Suprapubic skin (tissue), 4 donors: Measurements from ENCODE around the gene HERC2.
"Not testable (repeated sequence)": the region's sequence is repeated elsewhere in the genome, so short reads cannot be mapped to it uniquely, and the experiment has no call there.

Source experiments
- POLR2A ChIP-seq, 2 donors: fragments of 450-650 bp; IDR thresholded peaks; one replicate each; pipeline ENCODE4 v1.6.1; 2017; ENCODE audit warnings: antibody characterized with exemption in 2 of 2, mild to moderate bottlenecking in 2 of 2, moderate library complexity in 2 of 2
- POLR2AphosphoS5 ChIP-seq, 3 donors: sonication (generic); formaldehyde crosslinking; IDR thresholded peaks; one replicate each; pipeline ENCODE4 v1.6.1; 2017; ENCODE audit warnings: antibody characterized with exemption in 3 of 3

- not testable (repeated sequence) for TF ChIP-seq POLR2A, POLR2AphosphoS5 (IDR thresholded peaks at IDR 0.05)
Observed at GRCh38 chr15:28205640-28206039, 116.3 kb downstream of the HERC2 start.
